COLO668 (cell line): ENCODE results near the gene KIF24.
A peak's percentile ranks its signal among the peaks of the same experiment; 100 is the strongest.
"Not testable (repeated sequence)": the region's sequence is repeated elsewhere in the genome, so short reads cannot be mapped to it uniquely, and the experiment has no call there.

Experiments used
- DNase-seq: peaks from one replicate; lab custom pipeline; 2025; ENCODE audit not compliant: unreplicated experiment; lab: John Stamatoyannopoulos, UW

KIF24 gene

GRCh38 chr9:34328987-34329832, at the start of gene KIF24, which contains the start of gene NUDT2:
KIF24 (minus strand) TSS chr9:34329268; CDS start chr9:34311346, 17,922 bp downstream.
NUDT2 (plus strand) TSS chr9:34329569; CDS start chr9:34339040, 9,471 bp downstream.
- DNase-seq = peak; percentile 98

- DNase-seq = no peak
These were observed 49.5 kb upstream of the KIF24 start for GRCh38 chr9:34378376-34379060.

GRCh38 chr9:34377404-34377746, 48.3 kb upstream of the KIF24 start:
- peak; percentile 58 for DNase-seq

- peak; percentile 96 for DNase-seq
These were observed 47.7 kb upstream of the KIF24 start, which contains the start of gene MYORG for GRCh38 chr9:34376596-34377403. MYORG (minus strand) TSS chr9:34376898; CDS start chr9:34372943, 3,955 bp downstream.

GRCh38 chr9:34375901-34376595, 47.0 kb upstream of the KIF24 start:
- DNase-seq = peak; percentile 56

- DNase-seq = peak; percentile 28
These were observed 46.0 kb upstream of the KIF24 start for GRCh38 chr9:34374905-34375552.

GRCh38 chr9:34374339-34374738, 45.3 kb upstream of the KIF24 start:
- DNase-seq = no peak

- DNase-seq = no peak
These were observed 44.7 kb upstream of the KIF24 start for GRCh38 chr9:34373749-34374148.

GRCh38 chr9:34372467-34373011, 43.5 kb upstream of the KIF24 start:
- no peak for DNase-seq

- no peak for DNase-seq
These were observed 42.9 kb upstream of the KIF24 start for GRCh38 chr9:34371886-34372466.

- no peak for DNase-seq
These were observed 42.2 kb upstream of the KIF24 start for GRCh38 chr9:34370970-34371880.

- no peak for DNase-seq
These were observed 41.4 kb upstream of the KIF24 start for GRCh38 chr9:34370335-34370969.

- no peak for DNase-seq
These were observed 40.6 kb upstream of the KIF24 start for GRCh38 chr9:34369636-34370035.

GRCh38 chr9:34368796-34369195, 39.7 kb upstream of the KIF24 start:
- not testable (repeated sequence) for DNase-seq

- not testable (repeated sequence) for DNase-seq
These were observed 38.8 kb upstream of the KIF24 start for GRCh38 chr9:34367751-34368410.

- DNase-seq = no peak
These were observed 37.3 kb upstream of the KIF24 start for GRCh38 chr9:34366365-34366764.

- no peak for DNase-seq
These were observed 36.2 kb upstream of the KIF24 start for GRCh38 chr9:34365282-34365681.
